DOHH2 (cell line): Measurements from ENCODE around the gene TTC32.

Experiments
- H3F3A ChIP-seq: fragments of 200-600 bp; sonication (generic), shearing (Covaris generic); 2 replicates; pipeline ENCODE4 v1.6.0; 2016; ENCODE audit warnings: antibody characterized with exemption, mild to moderate bottlenecking; ENCODE audit not compliant: control insufficient read depth, insufficient read depth
- H3K27ac ChIP-seq: fragments of 200-600 bp; sonication (generic); 2 replicates; pipeline ENCODE4 v1.5.1; 2014; ENCODE audit warnings: low read depth, mild to moderate bottlenecking, low read length, moderate library complexity
- H3K27me3 ChIP-seq: fragments of 200-600 bp; sonication (generic); 2 replicates; pipeline ENCODE4 v1.6.1; 2014; ENCODE audit warnings: mild to moderate bottlenecking, low read length, mixed read lengths; ENCODE audit not compliant: control insufficient read depth
- H3K36me3 ChIP-seq: fragments of 200-600 bp; sonication (generic); 2 replicates; pipeline ENCODE4 v1.6.1; 2014; ENCODE audit warnings: mild to moderate bottlenecking, low read length, moderate library complexity, mixed read lengths; ENCODE audit not compliant: control insufficient read depth
- H3K4me1 ChIP-seq: fragments of 200-600 bp; sonication (generic); 2 replicates; pipeline ENCODE4 v1.6.1; 2014; ENCODE audit warnings: mild to moderate bottlenecking, low read length, mixed read lengths; ENCODE audit not compliant: control insufficient read depth
- H3K4me2 ChIP-seq: fragments of 200-600 bp; sonication (generic); 2 replicates; pipeline ENCODE4 v1.6.0; 2014; ENCODE audit warnings: mild to moderate bottlenecking, low read length, moderate library complexity
- H3K4me3 ChIP-seq: fragments of 200-600 bp; sonication (generic); 2 replicates; pipeline ENCODE4 v1.5.1; 2014; ENCODE audit warnings: mild to moderate bottlenecking, low read length, mixed read lengths
- H3K79me2 ChIP-seq: fragments of 200-600 bp; sonication (generic); 2 replicates; pipeline ENCODE4 v1.6.1; 2014; ENCODE audit warnings: mild to moderate bottlenecking, low read length, mixed read lengths; ENCODE audit not compliant: control insufficient read depth
- H3K9me2 ChIP-seq: fragments of 200-600 bp; sonication (generic); replicated peaks from 2 replicates; pipeline ENCODE4 v1.6.1; 2014; ENCODE audit warnings: mild to moderate bottlenecking, low read length, mixed read lengths; ENCODE audit not compliant: control insufficient read depth
- H3K9me3 ChIP-seq: fragments of 200-600 bp; sonication (generic); 2 replicates; pipeline ENCODE4 v1.6.1; 2014; ENCODE audit warnings: antibody characterized with exemption, low read length, mixed read lengths; ENCODE audit not compliant: control insufficient read depth, insufficient read depth
- H4K20me1 ChIP-seq: fragments of 200-600 bp; sonication (generic); 2 replicates; pipeline ENCODE4 v1.6.0; 2014; ENCODE audit warnings: low read depth, mild to moderate bottlenecking, antibody characterized with exemption, low read length, moderate library complexity; ENCODE audit not compliant: control insufficient read depth, insufficient read depth
- EZH2phosphoT487 ChIP-seq: fragments of 200-600 bp; sonication (generic); IDR thresholded peaks from 2 replicates; pipeline ENCODE4 v1.6.1; 2017; ENCODE audit warnings: borderline replicate concordance, mild to moderate bottlenecking, antibody characterized with exemption, low read length, moderate library complexity, mixed read lengths
- TF ChIP-seq, protein P1 (sequence below): fragments of 200-600 bp; sonication (generic); IDR thresholded peaks from one replicate; pipeline ENCODE4 v1.5.1; 2014; ENCODE audit warnings: antibody characterized with exemption, mild to moderate bottlenecking, low read depth, low read length; ENCODE audit not compliant: poor library complexity, severe bottlenecking

TTC32 gene

DNA sequence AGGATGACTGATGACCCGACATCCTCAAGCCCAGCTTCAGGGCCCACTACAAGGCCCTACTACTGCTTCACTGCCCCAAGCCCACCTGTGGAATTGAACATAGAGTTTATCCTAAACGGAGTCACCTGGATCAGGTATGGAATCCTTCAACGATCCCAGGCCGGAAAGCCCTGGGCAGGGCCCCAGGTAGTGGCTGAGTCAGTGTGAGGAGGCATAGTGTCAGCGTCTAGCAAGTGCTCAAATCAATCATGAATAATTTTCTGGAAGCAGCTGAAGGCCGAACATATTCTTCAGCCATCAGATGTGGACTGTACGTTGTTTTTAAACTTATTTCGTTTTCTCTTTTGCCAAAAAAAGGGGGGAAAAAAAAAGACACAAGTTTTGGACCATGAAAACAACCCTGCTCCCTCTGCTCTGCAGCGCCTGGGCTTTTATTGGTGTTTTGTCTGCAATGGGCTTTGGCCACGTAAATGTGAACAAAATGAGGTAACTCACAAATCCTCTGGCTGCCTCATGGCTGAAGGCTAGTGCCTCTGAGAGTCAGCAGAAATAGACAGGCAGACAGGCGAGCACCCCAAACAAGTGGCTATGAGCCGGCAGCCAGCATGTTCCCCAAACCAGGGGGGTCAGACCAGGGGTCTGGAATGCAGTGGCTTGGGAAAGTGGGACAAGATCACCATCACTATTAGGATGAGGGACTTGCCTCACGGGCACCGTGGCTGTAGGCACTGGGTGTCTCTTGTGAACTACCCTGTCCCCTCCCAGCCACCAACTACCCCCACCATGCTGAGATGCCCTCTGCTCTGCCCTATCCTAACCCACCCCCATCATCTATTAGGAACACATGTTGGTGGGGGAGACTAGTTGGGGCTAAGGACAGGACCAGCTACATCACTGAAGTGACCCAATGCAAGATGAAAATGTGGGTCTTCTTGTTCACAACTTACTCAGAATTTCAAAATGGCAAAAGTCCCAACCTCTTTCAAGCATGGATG is 51.4 kb downstream of the TTC32 start:
- Histone ChIP-seq H3K79me2 (no peaks in the 10 kb centered on the region), H3K27me3 (no peaks in the 10 kb centered on the region), H3K9me2 (no peaks in the 10 kb centered on the region), H3K4me3 (no peak overlapping the region), H3K9me3 (no peaks in the 10 kb centered on the region), H3F3A (no peaks in the 10 kb centered on the region), H4K20me1 (no peaks in the 10 kb centered on the region), H3K27ac (no peak overlapping the region), H3K4me1 (no peaks in the 10 kb centered on the region), H3K36me3 (no peaks in the 10 kb centered on the region), H3K4me2 (no peak overlapping the region)
- TF ChIP-seq, protein P1, sequence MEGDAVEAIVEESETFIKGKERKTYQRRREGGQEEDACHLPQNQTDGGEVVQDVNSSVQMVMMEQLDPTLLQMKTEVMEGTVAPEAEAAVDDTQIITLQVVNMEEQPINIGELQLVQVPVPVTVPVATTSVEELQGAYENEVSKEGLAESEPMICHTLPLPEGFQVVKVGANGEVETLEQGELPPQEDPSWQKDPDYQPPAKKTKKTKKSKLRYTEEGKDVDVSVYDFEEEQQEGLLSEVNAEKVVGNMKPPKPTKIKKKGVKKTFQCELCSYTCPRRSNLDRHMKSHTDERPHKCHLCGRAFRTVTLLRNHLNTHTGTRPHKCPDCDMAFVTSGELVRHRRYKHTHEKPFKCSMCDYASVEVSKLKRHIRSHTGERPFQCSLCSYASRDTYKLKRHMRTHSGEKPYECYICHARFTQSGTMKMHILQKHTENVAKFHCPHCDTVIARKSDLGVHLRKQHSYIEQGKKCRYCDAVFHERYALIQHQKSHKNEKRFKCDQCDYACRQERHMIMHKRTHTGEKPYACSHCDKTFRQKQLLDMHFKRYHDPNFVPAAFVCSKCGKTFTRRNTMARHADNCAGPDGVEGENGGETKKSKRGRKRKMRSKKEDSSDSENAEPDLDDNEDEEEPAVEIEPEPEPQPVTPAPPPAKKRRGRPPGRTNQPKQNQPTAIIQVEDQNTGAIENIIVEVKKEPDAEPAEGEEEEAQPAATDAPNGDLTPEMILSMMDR, result no peak
- no peak for TF ChIP-seq EZH2phosphoT487

DNA sequence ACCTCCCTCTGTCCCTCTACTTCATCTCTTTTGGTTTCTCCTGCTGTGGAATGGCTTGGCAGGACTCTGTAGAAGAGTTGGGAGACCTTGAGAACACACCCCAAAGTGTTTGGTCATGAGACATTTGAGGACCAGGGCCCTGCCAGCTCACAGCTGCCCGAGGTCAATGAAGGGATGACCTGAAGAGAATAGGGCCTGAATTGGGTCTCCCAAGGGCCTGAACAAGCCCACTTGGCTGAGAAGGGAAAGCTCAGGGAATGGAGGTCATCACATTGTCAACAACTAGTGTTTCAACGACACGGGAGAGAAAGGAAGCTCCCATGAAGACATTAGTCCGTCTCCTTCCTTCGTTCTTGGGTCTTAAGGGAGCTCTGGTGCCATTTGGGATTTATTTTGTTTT is 52.8 kb downstream of the TTC32 start:
- Histone ChIP-seq H3K79me2 (no peaks in the 10 kb centered on the region), H3F3A (no peaks in the 10 kb centered on the region), H3K9me3 (no peaks in the 10 kb centered on the region), H3K27ac (no peak overlapping the region), H3K9me2 (no peaks in the 10 kb centered on the region), H3K36me3 (no peaks in the 10 kb centered on the region), H3K27me3 (no peaks in the 10 kb centered on the region), H3K4me2 (no peak overlapping the region), H3K4me3 (no peak overlapping the region), H3K4me1 (no peaks in the 10 kb centered on the region), H4K20me1 (no peaks in the 10 kb centered on the region)
- no peak for TF ChIP-seq EZH2phosphoT487
- TF ChIP-seq, protein P1, result no peak

DNA sequence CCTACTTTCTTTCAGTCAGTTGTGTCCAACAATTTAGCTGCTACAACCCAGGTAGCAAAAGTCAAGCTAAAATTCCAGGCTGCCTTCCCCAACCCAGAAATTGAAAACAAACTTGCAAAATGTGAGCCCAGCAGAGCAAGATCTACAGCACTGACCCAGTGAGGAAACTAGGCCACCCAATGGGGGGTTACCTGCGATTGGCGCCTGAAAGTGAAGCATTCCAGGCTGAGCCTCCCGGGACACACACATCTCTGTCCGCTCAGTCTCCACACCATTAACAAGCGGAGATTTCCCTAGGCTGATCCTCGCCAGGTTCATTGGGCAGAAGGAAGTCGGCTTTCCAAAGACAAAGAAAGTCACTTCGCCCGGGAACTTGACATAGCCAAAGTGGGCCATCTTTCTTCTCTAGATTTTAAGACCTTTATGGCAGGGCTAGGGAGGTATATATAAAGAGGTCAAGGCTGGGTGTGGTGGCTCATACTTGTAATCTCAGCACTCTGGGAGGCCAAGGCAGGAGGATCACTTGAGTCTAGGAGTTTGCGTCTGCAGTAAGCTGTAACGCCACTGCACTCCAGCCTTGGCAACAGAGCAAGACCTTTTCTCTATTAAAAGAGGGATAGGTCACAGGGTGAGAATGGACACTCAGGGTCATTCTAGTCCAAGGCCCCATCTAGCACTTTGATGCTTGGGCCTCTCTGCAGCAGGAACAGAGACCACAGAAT is 53.6 kb downstream of the TTC32 start:
- H3K4me3 ChIP-seq, result no peak overlapping the region
- H3K79me2 ChIP-seq, result no peaks in the 10 kb centered on the region
- H3F3A ChIP-seq, result no peaks in the 10 kb centered on the region
- H3K27ac ChIP-seq, result no peak overlapping the region
- H3K9me2 ChIP-seq, result no peaks in the 10 kb centered on the region
- H3K27me3 ChIP-seq, result no peaks in the 10 kb centered on the region
- TF ChIP-seq, protein P1, result no peak
- TF ChIP-seq EZH2phosphoT487, result no peak
- H3K4me2 ChIP-seq, result no peak overlapping the region
- H3K4me1 ChIP-seq, result no peaks in the 10 kb centered on the region
- H4K20me1 ChIP-seq, result no peaks in the 10 kb centered on the region
- no peaks in the 10 kb centered on the region for H3K9me3 ChIP-seq
- H3K36me3 ChIP-seq, result no peaks in the 10 kb centered on the region
